Brain microvascular endothelial cell (primary cell): Measurements from ENCODE around the gene SDF4.

ENCODE experiments used
- DNase-seq: peaks from one replicate; pipeline ENCODE4 v3.0.0-alpha.2; 2020
- H3K27ac ChIP-seq: fragments of 250-450 bp; sonication (Bioruptor Pico); 2 replicates; pipeline ENCODE4 v1.5.1; 2020; ENCODE audit warnings: mild to moderate bottlenecking, moderate library complexity
- H3K27me3 ChIP-seq: fragments of 250-450 bp; sonication (Bioruptor Pico); replicated peaks from 2 replicates; pipeline ENCODE4 v1.5.1; 2020; ENCODE audit warnings: mild to moderate bottlenecking
- H3K36me3 ChIP-seq: fragments of 250-450 bp; sonication (Bioruptor Pico); replicated peaks from 2 replicates; pipeline ENCODE4 v1.5.1; 2020; ENCODE audit warnings: mild to moderate bottlenecking
- H3K4me3 ChIP-seq: 2 replicates; pipeline ENCODE4 v1.5.1; 2011; ENCODE audit warnings: low read depth, mild to moderate bottlenecking, control low read depth, low read length, moderate library complexity
- in situ Hi-C: cut with HindIII; loops from 2 replicates; pipeline ENCODE4 v1.10.0; 2017; ENCODE audit warnings: low sequenced_read_pairs, low pct_ligation_motif_present
- TF ChIP-seq, protein P1 (sequence below): IDR thresholded peaks from 2 replicates; pipeline ENCODE4 v1.5.1; 2011; ENCODE audit warnings: low read depth, mild to moderate bottlenecking, moderate library complexity, low read length, control low read depth, inconsistent platforms; ENCODE audit errors: missing control alignments

Gene SDF4

DNA sequence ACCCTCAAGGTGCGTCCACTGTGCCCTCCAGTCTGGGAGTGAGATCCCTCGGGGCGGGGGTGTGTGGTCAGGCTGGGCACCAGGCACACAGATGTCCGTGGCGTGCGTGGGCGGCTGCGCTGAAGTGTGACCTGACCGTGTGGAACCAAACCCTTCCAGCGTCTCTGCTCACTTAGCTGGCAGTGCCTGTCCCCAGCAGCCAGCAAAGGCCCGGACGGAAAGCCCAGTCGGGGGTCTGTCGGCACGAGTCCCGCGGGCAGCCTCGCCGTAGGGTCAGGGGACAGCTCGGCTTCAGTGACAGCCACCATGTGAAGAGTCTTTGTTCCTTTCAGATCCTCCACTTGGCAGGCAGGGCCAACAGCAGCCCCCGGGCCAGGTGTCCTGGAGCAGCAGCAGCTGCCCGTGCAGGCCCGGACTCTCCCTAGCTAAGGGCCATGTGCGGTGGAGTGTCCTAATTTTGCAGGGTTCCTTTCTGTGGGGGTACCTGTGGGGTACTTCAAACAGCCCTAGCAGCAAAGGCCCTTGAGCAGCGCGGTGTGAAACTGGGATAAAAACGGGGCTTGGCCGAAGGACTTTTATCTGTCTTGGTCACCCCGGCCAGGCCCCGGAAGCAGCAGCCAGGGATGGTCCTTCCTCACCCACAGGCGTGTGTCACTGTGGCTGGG is 46.6 kb downstream of the SDF4 start:
- no peaks in the 10 kb centered on the region for H3K36me3 ChIP-seq
- in situ Hi-C loops, result no loop called here
- no peaks in the 10 kb centered on the region for H3K27me3 ChIP-seq
- no peak for DNase-seq
- H3K27ac ChIP-seq, result no peak overlapping the region
- TF ChIP-seq, protein P1, sequence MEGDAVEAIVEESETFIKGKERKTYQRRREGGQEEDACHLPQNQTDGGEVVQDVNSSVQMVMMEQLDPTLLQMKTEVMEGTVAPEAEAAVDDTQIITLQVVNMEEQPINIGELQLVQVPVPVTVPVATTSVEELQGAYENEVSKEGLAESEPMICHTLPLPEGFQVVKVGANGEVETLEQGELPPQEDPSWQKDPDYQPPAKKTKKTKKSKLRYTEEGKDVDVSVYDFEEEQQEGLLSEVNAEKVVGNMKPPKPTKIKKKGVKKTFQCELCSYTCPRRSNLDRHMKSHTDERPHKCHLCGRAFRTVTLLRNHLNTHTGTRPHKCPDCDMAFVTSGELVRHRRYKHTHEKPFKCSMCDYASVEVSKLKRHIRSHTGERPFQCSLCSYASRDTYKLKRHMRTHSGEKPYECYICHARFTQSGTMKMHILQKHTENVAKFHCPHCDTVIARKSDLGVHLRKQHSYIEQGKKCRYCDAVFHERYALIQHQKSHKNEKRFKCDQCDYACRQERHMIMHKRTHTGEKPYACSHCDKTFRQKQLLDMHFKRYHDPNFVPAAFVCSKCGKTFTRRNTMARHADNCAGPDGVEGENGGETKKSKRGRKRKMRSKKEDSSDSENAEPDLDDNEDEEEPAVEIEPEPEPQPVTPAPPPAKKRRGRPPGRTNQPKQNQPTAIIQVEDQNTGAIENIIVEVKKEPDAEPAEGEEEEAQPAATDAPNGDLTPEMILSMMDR, result no peak
- H3K4me3 ChIP-seq, result no peak overlapping the region

DNA sequence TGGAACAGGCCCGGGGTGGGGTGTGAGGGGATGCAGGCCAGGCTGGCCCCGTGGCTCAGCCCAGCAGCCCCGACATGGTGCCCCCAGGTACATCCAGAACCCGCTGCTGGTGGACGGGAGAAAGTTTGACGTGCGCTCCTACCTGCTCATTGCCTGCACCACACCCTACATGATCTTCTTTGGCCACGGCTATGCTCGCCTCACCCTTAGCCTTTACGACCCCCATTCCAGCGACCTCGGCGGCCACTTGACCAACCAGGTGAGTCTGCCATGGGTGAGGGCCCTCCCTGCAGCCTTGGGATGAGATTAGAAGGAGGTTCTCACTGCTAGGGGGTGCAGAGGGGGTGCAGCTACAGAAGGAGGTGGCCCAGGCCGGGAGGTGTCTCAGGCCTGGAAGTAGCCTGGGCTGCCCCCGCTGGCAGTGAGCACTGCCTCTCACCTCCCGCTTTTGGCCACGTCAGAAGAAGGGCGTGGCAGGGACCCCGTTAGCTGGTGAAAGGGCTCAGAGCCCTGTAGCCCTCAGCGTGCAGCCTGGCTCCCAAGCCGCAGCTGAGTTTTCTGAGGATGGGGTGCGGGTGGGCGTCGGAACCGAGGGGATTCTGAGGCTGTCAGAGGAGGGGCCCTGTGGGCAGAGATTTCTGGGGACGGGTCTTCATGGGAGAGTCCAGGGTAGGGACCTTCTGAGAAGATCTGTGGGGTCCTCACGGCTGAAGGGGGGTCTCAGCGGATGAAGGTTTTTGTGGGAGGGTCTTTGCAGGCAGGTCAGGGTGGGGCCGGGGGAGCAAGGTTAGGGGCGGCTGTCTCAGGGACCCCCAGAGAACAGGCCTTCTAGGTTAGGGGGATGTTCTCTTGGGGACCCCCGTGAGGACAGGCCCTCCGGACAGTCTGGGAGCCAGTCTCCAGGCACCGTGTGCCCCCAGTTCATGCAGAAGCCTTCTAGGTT is 47.7 kb downstream of the SDF4 start:
- DNase-seq, result no peak
- in situ Hi-C loops, result no loop called here
- Histone ChIP-seq H3K27ac (no peak overlapping the region), H3K27me3 (no peaks in the 10 kb centered on the region), H3K4me3 (no peak overlapping the region), H3K36me3 (no peaks in the 10 kb centered on the region)
- TF ChIP-seq, protein P1, result no peak

- in situ Hi-C loops, result no loop called here
- Histone ChIP-seq H3K36me3 (no peaks in the 10 kb centered on the region), H3K27me3 (no peaks in the 10 kb centered on the region), H3K4me3 (no peak overlapping the region), H3K27ac (no peak overlapping the region)
- TF ChIP-seq, protein P1, result no peak
- no peak for DNase-seq
Measured at GRCh38 chr1:1183221-1183747, 48.5 kb downstream of the SDF4 start.

GRCh38 chr1:1182491-1183220 is 49.1 kb downstream of the SDF4 start:
- Histone ChIP-seq H3K4me3 (no peak overlapping the region), H3K27ac (no peak overlapping the region), H3K27me3 (no peaks in the 10 kb centered on the region), H3K36me3 (no peaks in the 10 kb centered on the region)
- DNase-seq, result no peak
- in situ Hi-C loops, result no loop called here
- TF ChIP-seq, protein P1, result no peak

DNA sequence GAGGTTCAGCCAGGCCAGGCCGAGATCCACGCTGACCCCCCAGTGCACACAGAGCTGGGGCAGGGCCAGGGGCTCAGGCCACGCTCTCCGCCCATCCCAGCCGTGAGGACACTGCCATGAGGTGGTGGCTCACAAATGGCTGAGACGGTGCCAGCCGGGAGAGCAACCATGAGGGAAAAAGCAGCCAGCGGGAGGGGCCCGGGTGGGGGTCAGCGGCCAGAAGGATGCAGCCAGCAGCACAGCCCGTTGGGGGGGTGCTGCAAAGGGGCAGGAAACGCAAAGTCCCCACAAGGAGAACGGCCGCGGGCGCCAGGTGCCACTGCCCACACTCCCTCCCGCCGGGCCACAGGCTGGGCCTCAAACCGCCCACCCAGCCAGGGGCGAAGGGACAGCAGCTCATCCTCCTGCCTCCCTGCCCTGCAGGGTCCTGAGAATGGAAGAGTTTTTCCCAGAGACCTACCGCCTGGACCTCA is 49.8 kb downstream of the SDF4 start:
- Histone ChIP-seq H3K4me3 (no peak overlapping the region), H3K27me3 (peaks cover 4% of the 10 kb centered on the region), H3K36me3 (no peaks in the 10 kb centered on the region), H3K27ac (no peak overlapping the region)
- no peak for DNase-seq
- in situ Hi-C loops, result no loop called here
- TF ChIP-seq, protein P1, result no peak
